Skeletal muscle tissue (tissue), 4 donors: ENCODE results near the gene LAGE3. TPM values are rescaled to one million over a fixed set of nuclear protein-coding genes. Genes with fewer than 3 reads are reported as not detected.
A peak's percentile ranks its signal among the peaks of the same experiment; 100 is the strongest.

Experiments
- H3K27ac ChIP-seq: one replicate; pipeline ENCODE4 v1.7.0; 2013; ENCODE audit warnings: mild to moderate bottlenecking, low read depth, low read length, inconsistent platforms
- H3K27me3 ChIP-seq, 3 donors: one replicate each; pipeline ENCODE4 v1.7.0; 2013; ENCODE audit warnings: low read length in 3 of 3; ENCODE audit not compliant: control insufficient read depth in 3 of 3, insufficient read depth in 3 of 3
- H3K36me3 ChIP-seq, 3 donors: one replicate each; pipeline ENCODE4 v1.7.0; 2013; ENCODE audit warnings: low read length in 3 of 3; ENCODE audit not compliant: control insufficient read depth in 3 of 3, insufficient read depth in 3 of 3
- H3K4me1 ChIP-seq, 3 donors: one replicate each; pipeline ENCODE4 v1.7.0; 2013; ENCODE audit warnings: low read length in 3 of 3, mild to moderate bottlenecking in 3 of 3; ENCODE audit not compliant: control insufficient read depth in 3 of 3, insufficient read depth in 3 of 3
- H3K4me3 ChIP-seq, 3 donors: one replicate each; pipeline ENCODE4 v1.7.0; 2013; ENCODE audit warnings: low read length in 3 of 3
- H3K9ac ChIP-seq, 3 donors: one replicate each; pipeline ENCODE4 v1.7.0; 2013; ENCODE audit warnings: low read length in 3 of 3, mild to moderate bottlenecking in 3 of 3, moderate library complexity in 2 of 3, low read depth in 1 of 3
- H3K9me3 ChIP-seq, 3 donors: one replicate each; pipeline ENCODE4 v1.7.0; 2013; ENCODE audit warnings: low read length in 3 of 3; ENCODE audit not compliant: control insufficient read depth in 3 of 3
- total RNA-seq: library from RNA; depleted of rRNA; stranded (reverse); fragments of >200 nt; gene quantifications from one replicate; pipeline ENCODE4 v1.2.3, GENCODE V29; 2014
- donor health status: Osteomylitis.

The LAGE3 gene
- total RNA-seq, 1 donor from 2014 or later: 12.0 TPM

- Histone ChIP-seq H3K9me3 (no peaks in the 10 kb centered on the region), H3K9ac (no peak overlapping the region), H3K4me1 (peaks cover 18 to 44% (median 29%) of the 10 kb centered on the region in 3 donors), H3K4me3 (no peak overlapping the region), H3K36me3 (peaks cover 4 to 9% (median 8%) of the 10 kb centered on the region in 3 donors), H3K27me3 (no peaks in the 10 kb centered on the region), H3K27ac (no peak overlapping the region)
These were observed 2.1 kb upstream of the LAGE3 start for GRCh38 chrX:154481195-154481594.

GRCh38 chrX:154477891-154478477, 1.1 kb downstream of the LAGE3 start:
- no peaks in the 10 kb centered on the region for H3K9me3 ChIP-seq
- H3K27me3 ChIP-seq: no peaks in the 10 kb centered on the region
- H3K27ac ChIP-seq: peak overlapping the region; percentile 82
- peaks cover 6 to 20% (median 7%) of the 10 kb centered on the region in 3 donors for H3K4me1 ChIP-seq
- H3K36me3 ChIP-seq: no peaks in the 10 kb centered on the region
- peak overlapping the region; percentile 20 to 74 (median 70) for H3K9ac ChIP-seq
- H3K4me3 ChIP-seq: peak overlapping the region; percentile 66 to 73 (median 71)

GRCh38 chrX:154476821-154477220, 2.3 kb downstream of the LAGE3 start:
- no peaks in the 10 kb centered on the region for H3K9me3 ChIP-seq
- H3K9ac ChIP-seq: no peak overlapping the region
- H3K4me1 ChIP-seq: peaks cover 6 to 15% (median 7%) of the 10 kb centered on the region in 3 donors
- no peak overlapping the region for H3K4me3 ChIP-seq
- no peaks in the 10 kb centered on the region for H3K36me3 ChIP-seq
- H3K27me3 ChIP-seq: no peaks in the 10 kb centered on the region
- H3K27ac ChIP-seq: no peak overlapping the region

- Histone ChIP-seq H3K4me1 (peaks cover 4 to 7% (median 6%) of the 10 kb centered on the region in 3 donors), H3K9me3 (no peaks in the 10 kb centered on the region), H3K9ac (no peak overlapping the region), H3K27ac (no peak overlapping the region), H3K27me3 (no peaks in the 10 kb centered on the region), H3K36me3 (peaks cover 0 to 11% (median 10%) of the 10 kb centered on the region in 3 donors), H3K4me3 (no peak overlapping the region)
These were observed 5.4 kb downstream of the LAGE3 start for GRCh38 chrX:154473683-154474082.

- H3K27me3 ChIP-seq: no peaks in the 10 kb centered on the region
- peaks cover 0 to 11% (median 10%) of the 10 kb centered on the region in 3 donors for H3K36me3 ChIP-seq
- peaks cover 0 to 2% (median 2%) of the 10 kb centered on the region in 3 donors for H3K4me1 ChIP-seq
- no peak overlapping the region for H3K4me3 ChIP-seq
- no peak overlapping the region for H3K9ac ChIP-seq
- no peak overlapping the region for H3K27ac ChIP-seq
- H3K9me3 ChIP-seq: no peaks in the 10 kb centered on the region
These were observed 6.1 kb downstream of the LAGE3 start for GRCh38 chrX:154472685-154473632.

GRCh38 chrX:154471839-154472684, 7.0 kb downstream of the LAGE3 start:
- Histone ChIP-seq H3K27me3 (no peaks in the 10 kb centered on the region), H3K36me3 (peaks cover 0 to 14% (median 11%) of the 10 kb centered on the region in 3 donors), H3K9me3 (no peaks in the 10 kb centered on the region), H3K4me3 (no peak overlapping the region), H3K9ac (no peak overlapping the region), H3K27ac (no peak overlapping the region), H3K4me1 (no peaks in the 10 kb centered on the region)

- H3K27me3 ChIP-seq: no peaks in the 10 kb centered on the region
- no peak overlapping the region for H3K27ac ChIP-seq
- no peak overlapping the region for H3K9ac ChIP-seq
- no peaks in the 10 kb centered on the region for H3K4me1 ChIP-seq
- H3K36me3 ChIP-seq: peaks cover 0 to 14% (median 11%) of the 10 kb centered on the region in 3 donors
- H3K4me3 ChIP-seq: no peak overlapping the region
- H3K9me3 ChIP-seq: no peaks in the 10 kb centered on the region
These were observed 8.0 kb downstream of the LAGE3 start for GRCh38 chrX:154470914-154471568.

GRCh38 chrX:154470434-154470833, 8.6 kb downstream of the LAGE3 start:
- Histone ChIP-seq H3K4me1 (no peaks in the 10 kb centered on the region), H3K27ac (no peak overlapping the region), H3K27me3 (no peaks in the 10 kb centered on the region), H3K9me3 (no peaks in the 10 kb centered on the region), H3K4me3 (no peak overlapping the region), H3K36me3 (peaks cover 2 to 14% (median 11%) of the 10 kb centered on the region in 3 donors), H3K9ac (no peak overlapping the region)

- H3K4me3 ChIP-seq: no peak overlapping the region
- no peak overlapping the region for H3K27ac ChIP-seq
- H3K4me1 ChIP-seq: no peaks in the 10 kb centered on the region
- no peaks in the 10 kb centered on the region for H3K9me3 ChIP-seq
- peaks cover 3 to 14% (median 11%) of the 10 kb centered on the region in 3 donors for H3K36me3 ChIP-seq
- H3K27me3 ChIP-seq: no peaks in the 10 kb centered on the region
- H3K9ac ChIP-seq: no peak overlapping the region
These were observed 9.2 kb downstream of the LAGE3 start for GRCh38 chrX:154469880-154470279.
